IPS DF 6.9 (cell line): Measurements from ENCODE around the gene SUSD2.
A peak's percentile ranks its signal among the peaks of the same experiment; 100 is the strongest.

Source experiments
- DNase-seq: peaks from one replicate; pipeline ENCODE4 v3.0.0-alpha.2; 2013; ENCODE audit warnings: low read depth, low spot score
- H3K27ac ChIP-seq: one replicate; pipeline ENCODE4 v1.5.1; 2013; ENCODE audit warnings: low read length, control low read depth
- H3K27me3 ChIP-seq: 2 replicates; pipeline ENCODE4 v1.6.1; 2013; ENCODE audit warnings: mild to moderate bottlenecking, low read length; ENCODE audit not compliant: control insufficient read depth, insufficient read depth
- H3K36me3 ChIP-seq: 2 replicates; pipeline ENCODE4 v1.6.1; 2013; ENCODE audit warnings: low read length; ENCODE audit not compliant: control insufficient read depth, insufficient read depth
- H3K4me1 ChIP-seq: 2 replicates; pipeline ENCODE4 v1.6.1; 2013; ENCODE audit warnings: low read length; ENCODE audit not compliant: control insufficient read depth, insufficient read depth
- H3K4me3 ChIP-seq: 2 replicates; pipeline ENCODE4 v1.5.1; 2013; ENCODE audit warnings: mild to moderate bottlenecking, low read length
- H3K9me3 ChIP-seq: 2 replicates; pipeline ENCODE4 v1.6.1; 2013; ENCODE audit warnings: low read length, inconsistent platforms; ENCODE audit not compliant: control insufficient read depth, insufficient read depth
- WGBS: extraction: QIAGEN DNeasy Blood & Tissue Kit; methylation state at CpG from one replicate; pipeline ENCODE4 v1.1.7; 2013; ENCODE audit warnings: mixed read lengths, missing lambda C conversion rate; ENCODE audit not compliant: insufficient read length, insufficient coverage; 5-methylcytosine and 5-hydroxymethylcytosine counted together

The SUSD2 gene

GRCh38 chr22:24153959-24154358 is 27.3 kb upstream of the SUSD2 start:
- H3K27ac ChIP-seq, result no peak overlapping the region
- H3K27me3 ChIP-seq, result no peaks in the 10 kb centered on the region
- WGBS, result no CpG with 5 or more reads among the region's 7 CpGs
- H3K9me3 ChIP-seq, result no peaks in the 10 kb centered on the region
- H3K36me3 ChIP-seq, result no peaks in the 10 kb centered on the region
- no peak overlapping the region for H3K4me3 ChIP-seq
- peaks cover 8% of the 10 kb centered on the region; the same call in 1 of the 2 replicates for H3K4me1 ChIP-seq
- no peak for DNase-seq

GRCh38 chr22:24154826-24155225 is 26.5 kb upstream of the SUSD2 start:
- no peak overlapping the region for H3K27ac ChIP-seq
- no peak overlapping the region for H3K4me3 ChIP-seq
- H3K9me3 ChIP-seq, result no peaks in the 10 kb centered on the region
- no peaks in the 10 kb centered on the region for H3K27me3 ChIP-seq
- H3K36me3 ChIP-seq, result no peaks in the 10 kb centered on the region
- peaks cover 8% of the 10 kb centered on the region; the same call in 1 of the 2 replicates for H3K4me1 ChIP-seq
- WGBS, result no CpG with 5 or more reads among the region's 5 CpGs
- no peak for DNase-seq

GRCh38 chr22:24155627-24156140 is 25.6 kb upstream of the SUSD2 start:
- Histone ChIP-seq H3K36me3 (no peaks in the 10 kb centered on the region), H3K4me1 (peaks cover 8% of the 10 kb centered on the region; the same call in 1 of the 2 replicates), H3K27me3 (no peaks in the 10 kb centered on the region), H3K4me3 (peak overlapping the region; percentile 39; the same call in 1 of the 2 replicates), H3K9me3 (no peaks in the 10 kb centered on the region), H3K27ac (no peak overlapping the region)
- WGBS, result no CpG with 5 or more reads among the region's 41 CpGs
- DNase-seq, result no peak

GRCh38 chr22:24156141-24156912 is 25.0 kb upstream of the SUSD2 start:
- WGBS, result no CpG with 5 or more reads among the region's 77 CpGs
- peak overlapping the region; percentile 39; the same call in 1 of the 2 replicates for H3K4me3 ChIP-seq
- H3K27me3 ChIP-seq, result no peaks in the 10 kb centered on the region
- H3K4me1 ChIP-seq, result peaks cover 8% of the 10 kb centered on the region; the same call in 1 of the 2 replicates
- H3K27ac ChIP-seq, result no peak overlapping the region
- no peaks in the 10 kb centered on the region for H3K36me3 ChIP-seq
- DNase-seq, result no peak
- no peaks in the 10 kb centered on the region for H3K9me3 ChIP-seq

GRCh38 chr22:24156913-24157821 is 24.1 kb upstream of the SUSD2 start:
- Histone ChIP-seq H3K4me1 (peaks cover 8% of the 10 kb centered on the region; the same call in 1 of the 2 replicates), H3K36me3 (no peaks in the 10 kb centered on the region)
- DNase-seq, result peak; percentile 87

GRCh38 chr22:24157822-24158135 is 23.5 kb upstream of the SUSD2 start:
- no peak overlapping the region for H3K4me3 ChIP-seq
- no peaks in the 10 kb centered on the region for H3K27me3 ChIP-seq
- WGBS, result no CpG with 5 or more reads among the region's 10 CpGs
- no peak for DNase-seq
- H3K36me3 ChIP-seq, result no peaks in the 10 kb centered on the region
- no peaks in the 10 kb centered on the region for H3K9me3 ChIP-seq
- no peak overlapping the region for H3K27ac ChIP-seq
- H3K4me1 ChIP-seq, result peaks cover 8% of the 10 kb centered on the region; the same call in 1 of the 2 replicates

More at GRCh38 chr22:24156913-24157821, 24.1 kb upstream of the SUSD2 start:
- Histone ChIP-seq H3K9me3 (no peaks in the 10 kb centered on the region), H3K27ac (no peak overlapping the region), H3K4me3 (peak overlapping the region; percentile 39; the same call in 1 of the 2 replicates), H3K27me3 (no peaks in the 10 kb centered on the region)
- WGBS, result no CpG with 5 or more reads among the region's 23 CpGs

GRCh38 chr22:24159650-24160049 is 21.6 kb upstream of the SUSD2 start:
- H3K36me3 ChIP-seq, result no peaks in the 10 kb centered on the region; the same call in 1 of the 2 replicates
- no peak overlapping the region for H3K4me3 ChIP-seq
- no peak overlapping the region for H3K27ac ChIP-seq
- H3K9me3 ChIP-seq, result no peaks in the 10 kb centered on the region
- peaks cover 8% of the 10 kb centered on the region; the same call in 1 of the 2 replicates for H3K4me1 ChIP-seq
- no CpG with 5 or more reads among the region's 2 CpGs for WGBS
- no peak for DNase-seq
- no peaks in the 10 kb centered on the region for H3K27me3 ChIP-seq

- Histone ChIP-seq H3K36me3 (no peaks in the 10 kb centered on the region; the same call in 1 of the 2 replicates), H3K27ac (no peak overlapping the region), H3K4me3 (no peak overlapping the region), H3K27me3 (no peaks in the 10 kb centered on the region), H3K4me1 (peaks cover 5% of the 10 kb centered on the region; the same call in 1 of the 2 replicates), H3K9me3 (no peaks in the 10 kb centered on the region)
- no CpG with 5 or more reads among the region's 6 CpGs for WGBS
- DNase-seq, result no peak
Observed at GRCh38 chr22:24160546-24160945, 20.7 kb upstream of the SUSD2 start.

- no peak for DNase-seq
- no peaks in the 10 kb centered on the region for H3K9me3 ChIP-seq
- H3K27me3 ChIP-seq, result no peaks in the 10 kb centered on the region
- H3K4me3 ChIP-seq, result no peak overlapping the region
- no peaks in the 10 kb centered on the region; the same call in 1 of the 2 replicates for H3K36me3 ChIP-seq
- peaks cover 4% of the 10 kb centered on the region; the same call in 1 of the 2 replicates for H3K4me1 ChIP-seq
- H3K27ac ChIP-seq, result no peak overlapping the region
- WGBS, result no CpG with 5 or more reads among the region's 7 CpGs
Observed at GRCh38 chr22:24161485-24161884, 19.8 kb upstream of the SUSD2 start.

GRCh38 chr22:24161909-24162308 is 19.4 kb upstream of the SUSD2 start:
- DNase-seq, result no peak
- no peaks in the 10 kb centered on the region; the same call in 1 of the 2 replicates for H3K36me3 ChIP-seq

More at GRCh38 chr22:24161909-24162308, 19.4 kb upstream of the SUSD2 start:
- H3K4me3 ChIP-seq, result no peak overlapping the region
- H3K4me1 ChIP-seq, result peaks cover 4% of the 10 kb centered on the region; the same call in 1 of the 2 replicates
- H3K9me3 ChIP-seq, result no peaks in the 10 kb centered on the region
- H3K27me3 ChIP-seq, result no peaks in the 10 kb centered on the region
- WGBS, result no CpG with 5 or more reads among the region's 6 CpGs
- H3K27ac ChIP-seq, result no peak overlapping the region
